Activated T-helper 9 cell treated with anti-CD3 and anti-CD28 coated beads, Interleukin-2, amount 50 U/mL, for 16 hours (primary cell): ENCODE measurements around the gene LRRC4C.
"Not testable (repeated sequence)": the region's sequence is repeated elsewhere in the genome, so short reads cannot be mapped to it uniquely, and the experiment has no call there.

Experiments used
- DNase-seq: peaks from one replicate; pipeline ENCODE4 v3.0.0-alpha.2; 2020; ENCODE audit warnings: low read depth

The LRRC4C gene

DNA sequence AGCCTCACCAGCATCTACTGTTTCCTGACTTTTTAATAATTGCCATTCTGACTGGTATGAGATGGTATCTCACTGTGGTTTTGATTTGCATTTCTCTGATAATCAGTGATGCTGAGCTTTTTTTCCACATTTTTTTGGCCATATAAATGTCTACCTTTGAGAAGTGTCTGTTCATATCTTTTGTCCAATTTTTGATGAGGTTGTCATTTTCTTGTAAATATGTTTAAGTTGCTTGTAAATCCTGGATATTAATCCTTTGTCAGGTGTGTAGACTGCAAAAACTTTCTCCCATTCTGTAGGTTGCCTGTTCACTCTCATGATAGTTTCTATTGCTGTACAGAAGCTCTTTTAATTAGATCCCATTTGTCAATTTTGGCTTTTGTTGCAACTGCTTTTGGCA lies 439.8 kb downstream of the LRRC4C start:
- not testable (repeated sequence) for DNase-seq

DNA sequence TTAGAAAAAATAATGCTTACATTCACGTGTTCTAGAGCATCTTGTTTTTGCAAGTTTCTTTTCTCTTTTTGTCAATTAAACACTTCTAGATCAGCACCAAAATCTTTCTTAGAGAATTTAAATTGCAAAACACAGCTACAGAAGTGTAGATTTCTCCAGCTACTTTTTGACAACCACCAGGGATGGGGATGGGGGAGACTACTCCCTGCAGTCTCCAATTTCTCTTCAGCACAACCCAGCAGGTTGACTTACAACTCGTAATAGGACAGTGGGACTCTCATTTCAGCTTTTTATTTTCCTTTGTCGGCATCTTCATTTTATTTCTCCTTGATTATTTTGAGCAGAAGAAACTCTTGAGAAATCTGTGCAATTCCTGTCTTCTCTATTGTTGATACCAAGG lies 441.2 kb downstream of the LRRC4C start:
- no peak for DNase-seq

DNA sequence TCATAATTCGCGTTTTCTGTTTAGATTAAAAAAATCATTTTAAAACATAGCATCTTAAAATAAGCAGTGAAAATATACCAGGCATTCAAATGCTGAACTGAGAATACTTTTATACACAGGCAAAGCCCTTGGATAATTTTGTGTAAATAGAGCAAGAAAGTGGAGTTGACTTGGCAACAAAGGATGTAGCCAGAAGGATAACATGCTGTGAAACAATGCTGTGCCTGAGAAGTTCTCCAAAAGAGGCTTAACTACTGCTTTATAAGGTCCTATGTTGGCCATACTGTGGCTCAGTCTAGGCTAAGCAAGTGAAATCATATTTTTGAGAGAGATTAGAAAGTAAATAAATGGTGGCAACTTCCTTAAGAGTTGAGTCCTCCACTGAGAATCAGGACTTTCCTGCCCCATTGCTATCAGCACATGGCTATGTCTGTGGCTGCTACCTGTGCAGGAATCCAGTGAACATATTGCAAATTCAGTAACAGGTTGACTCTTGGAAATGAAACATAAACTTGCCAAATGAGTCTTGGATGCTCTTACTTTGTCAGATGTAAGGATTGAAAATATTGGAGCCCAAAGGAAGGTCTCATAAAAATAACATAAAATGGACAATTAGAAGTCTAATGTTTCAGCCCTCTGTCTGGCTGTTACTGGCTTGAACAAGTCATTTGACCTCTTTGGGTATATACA lies 448.9 kb downstream of the LRRC4C start:
- DNase-seq: no peak

DNA sequence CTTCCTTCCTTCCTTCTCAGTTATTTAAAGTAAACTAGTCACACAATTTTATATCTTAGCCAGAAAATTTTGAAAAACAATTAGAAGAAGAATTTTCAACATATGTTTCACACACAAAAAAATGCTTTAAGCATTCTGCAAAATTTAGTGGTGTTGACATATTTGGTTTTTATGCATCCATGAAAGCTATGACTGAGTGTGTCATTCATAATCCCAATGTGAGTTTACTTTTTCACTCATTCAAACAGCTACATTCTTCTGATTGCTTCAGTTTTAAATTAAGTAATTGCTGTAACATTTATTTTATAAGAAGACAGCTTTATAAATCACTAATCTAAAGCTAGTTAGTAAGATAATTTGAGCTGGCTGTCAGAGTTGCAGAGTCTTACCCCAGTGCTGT lies 453.5 kb downstream of the LRRC4C start:
- no peak for DNase-seq

DNA sequence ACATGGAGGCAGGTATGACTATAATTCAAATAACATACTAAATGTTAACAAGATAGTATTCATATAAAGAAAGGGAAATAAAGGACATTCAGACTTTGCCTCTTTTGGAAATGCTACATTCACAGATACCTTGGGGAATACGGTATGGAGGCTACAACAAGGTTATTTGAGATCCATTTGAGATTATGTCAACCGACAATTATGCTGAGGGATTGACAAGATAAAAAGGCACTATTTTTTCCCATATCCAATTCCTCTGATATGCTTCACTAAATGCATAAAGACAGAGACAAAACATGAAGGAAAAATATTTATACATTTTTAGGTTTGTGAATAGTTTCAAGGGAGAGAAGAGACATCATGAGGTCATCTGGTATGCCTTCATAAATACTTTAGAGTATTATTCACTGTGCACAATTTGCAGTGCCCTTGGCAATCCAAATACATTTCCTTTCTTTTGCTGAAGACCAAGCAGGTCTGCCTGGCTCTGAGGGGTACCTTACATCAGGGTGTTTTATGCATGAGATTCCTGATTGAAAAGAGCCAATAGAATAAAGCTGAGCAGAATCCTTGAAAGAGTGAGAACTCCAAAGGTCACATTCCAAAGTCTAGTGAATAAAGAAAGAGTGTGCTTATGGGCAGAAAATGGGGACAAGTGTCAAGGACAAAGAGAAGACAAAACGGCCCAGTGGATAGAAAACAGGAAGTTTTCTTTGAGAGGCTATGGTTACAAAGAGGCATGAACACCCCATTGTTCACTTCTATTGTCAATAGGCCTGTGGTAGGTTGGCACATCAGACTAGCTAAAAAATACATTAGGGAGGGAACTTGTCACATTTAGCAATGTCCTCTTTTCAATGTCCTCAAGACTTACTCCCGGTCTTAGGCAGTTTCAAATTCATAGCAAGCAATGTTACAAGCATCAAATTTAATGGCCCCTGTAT lies 455.8 kb downstream of the LRRC4C start:
- no peak for DNase-seq

DNA sequence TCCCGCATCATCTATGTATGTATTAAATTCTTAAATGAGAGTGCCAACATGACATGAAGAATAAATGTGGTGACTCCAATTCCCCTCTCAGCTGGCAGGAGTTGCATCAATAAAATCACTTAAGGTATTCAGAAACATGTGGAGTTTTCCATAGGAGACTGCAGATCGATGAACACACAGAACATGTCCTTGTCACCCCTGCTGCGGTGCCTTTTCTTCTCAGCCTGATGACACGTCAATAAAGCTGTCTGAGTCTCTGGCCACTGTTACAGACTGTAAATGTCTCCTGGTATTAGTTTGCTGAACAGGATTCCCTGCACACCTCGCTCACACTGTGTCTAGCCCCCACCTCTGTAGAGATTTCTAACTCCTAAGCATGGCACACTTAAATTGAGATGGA lies 460.5 kb downstream of the LRRC4C start:
- DNase-seq: no peak

DNA sequence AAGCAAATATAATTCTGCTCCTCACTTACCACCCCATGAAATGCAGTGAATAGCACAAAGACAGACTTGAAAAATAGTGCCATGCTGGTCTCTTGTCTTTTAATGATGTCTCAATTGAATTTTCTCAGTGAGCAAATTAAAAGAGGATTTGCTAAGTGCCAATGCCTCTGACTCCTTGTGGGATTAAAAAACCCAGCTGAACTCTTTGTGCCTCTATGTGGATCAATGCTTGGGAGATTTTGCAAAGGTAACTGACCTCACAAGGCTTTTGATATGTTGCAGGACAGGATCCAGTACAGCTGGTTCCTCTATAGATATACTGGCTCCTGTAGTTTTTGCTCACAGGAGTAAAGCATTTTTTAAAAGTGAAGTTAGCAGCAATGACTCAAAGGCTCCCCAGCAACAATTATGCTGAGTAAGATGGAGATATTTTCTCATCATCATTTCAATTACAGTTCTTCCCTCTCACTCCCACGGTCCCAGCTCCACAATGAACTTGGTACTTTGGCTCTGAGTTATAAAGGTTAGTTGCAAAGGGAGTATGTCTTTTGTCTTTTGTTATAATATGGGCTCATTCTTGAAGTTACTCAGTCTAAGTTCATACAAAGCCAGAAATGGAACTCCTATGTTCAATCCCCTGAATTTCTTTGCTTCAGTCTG lies 471.5 kb downstream of the LRRC4C start:
- DNase-seq: no peak

DNA sequence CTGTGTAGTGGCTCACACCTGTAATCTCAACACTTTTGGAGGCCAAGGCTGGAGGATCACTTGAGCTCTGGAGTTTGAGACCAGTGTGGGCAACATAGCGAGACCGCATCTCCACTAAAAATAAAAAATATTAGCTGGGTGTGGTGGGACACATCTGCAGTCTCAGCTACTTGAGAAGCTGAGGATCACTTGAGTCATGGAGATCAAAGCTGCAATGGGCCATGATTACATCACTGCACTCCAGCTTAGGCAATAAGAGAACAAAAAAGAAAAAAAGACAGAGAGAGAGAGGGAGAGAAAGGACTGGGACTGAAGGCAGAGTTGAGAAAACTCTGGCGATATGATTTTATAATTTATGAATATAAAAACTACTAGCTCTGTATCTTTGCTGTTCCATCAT lies 473.1 kb downstream of the LRRC4C start:
- no peak for DNase-seq

DNA sequence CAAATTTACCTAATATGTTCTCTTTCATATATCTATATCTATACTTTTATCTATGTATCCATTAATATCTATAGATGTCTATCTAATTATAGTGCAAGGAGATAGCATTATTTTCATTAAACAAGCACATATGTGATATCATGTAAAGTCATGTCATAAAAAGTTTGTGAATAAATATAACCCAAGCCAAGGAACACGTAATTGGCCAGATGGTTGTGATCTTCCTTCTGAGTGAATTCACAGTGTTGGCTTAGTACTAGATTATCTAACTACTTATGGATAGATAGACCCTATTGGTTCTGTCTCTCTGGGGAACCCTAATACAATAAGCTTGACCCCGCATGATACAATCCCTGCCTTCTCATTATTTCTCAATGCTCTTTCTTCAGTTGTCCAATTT lies 484.4 kb downstream of the LRRC4C start:
- DNase-seq: no peak

DNA sequence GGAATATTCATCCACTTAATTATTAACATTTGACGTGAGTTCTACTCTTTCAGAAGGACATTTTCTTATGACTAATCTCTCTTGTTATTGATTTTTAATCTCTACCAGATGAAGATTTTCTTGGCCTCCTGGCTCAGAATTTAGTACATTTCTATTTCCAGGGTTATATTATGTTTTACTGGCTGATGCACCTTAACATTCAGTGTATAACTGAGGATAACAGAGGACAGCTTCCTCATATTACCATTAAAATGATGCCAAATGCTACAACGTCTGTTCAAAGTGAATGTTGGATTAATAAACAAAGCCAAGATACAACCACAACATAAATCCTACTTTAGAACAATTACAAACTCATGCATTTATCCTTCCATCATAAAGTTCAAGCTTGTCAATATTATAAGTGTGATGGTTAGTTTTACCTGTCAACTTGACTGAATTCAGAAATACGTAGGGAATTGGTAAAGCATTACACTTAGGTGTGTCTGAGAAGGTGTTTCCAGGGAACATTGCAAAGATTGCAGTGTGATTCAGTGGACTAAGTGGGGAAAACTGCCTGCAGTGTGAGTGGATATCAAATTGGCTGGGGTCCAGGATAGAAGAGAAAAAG lies 485.2 kb downstream of the LRRC4C start:
- no peak for DNase-seq

DNA sequence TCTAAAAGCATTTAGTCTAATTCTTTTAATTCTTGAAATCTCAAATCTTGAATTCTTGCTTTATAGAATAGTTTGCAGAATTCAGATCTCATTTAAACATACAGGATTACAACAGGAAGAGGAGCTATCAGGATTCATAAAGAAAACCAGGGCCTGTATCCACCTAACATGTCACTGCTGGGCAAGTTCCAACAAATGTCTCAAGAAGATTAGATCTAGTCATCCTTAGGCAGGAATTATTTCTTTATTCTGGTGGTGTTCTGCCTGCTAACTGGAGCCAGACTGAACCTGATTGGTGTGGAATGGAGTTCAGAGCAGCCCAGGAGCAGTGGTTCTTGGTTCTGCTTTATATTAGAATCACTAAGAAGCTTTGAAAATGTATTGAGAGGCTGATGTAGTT lies 500.7 kb downstream of the LRRC4C start:
- no peak for DNase-seq

DNA sequence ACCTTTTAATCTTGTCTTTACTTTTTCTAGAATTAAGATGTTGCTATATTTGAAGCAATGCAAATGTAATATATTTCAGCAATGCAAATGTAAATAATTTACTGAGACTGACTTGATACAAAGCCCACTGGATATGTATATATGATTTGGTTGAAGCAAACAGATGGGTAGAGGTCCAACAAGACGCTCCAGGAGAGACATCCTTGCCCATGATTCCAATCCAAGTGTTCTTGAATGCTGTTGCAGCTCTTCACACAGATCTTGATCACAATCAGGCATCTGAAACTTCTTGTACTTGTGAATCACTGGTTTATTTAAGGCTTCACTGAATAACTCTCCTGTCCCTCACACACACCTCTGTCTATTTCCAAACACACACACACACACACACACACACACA lies 507.0 kb downstream of the LRRC4C start:
- no peak for DNase-seq

DNA sequence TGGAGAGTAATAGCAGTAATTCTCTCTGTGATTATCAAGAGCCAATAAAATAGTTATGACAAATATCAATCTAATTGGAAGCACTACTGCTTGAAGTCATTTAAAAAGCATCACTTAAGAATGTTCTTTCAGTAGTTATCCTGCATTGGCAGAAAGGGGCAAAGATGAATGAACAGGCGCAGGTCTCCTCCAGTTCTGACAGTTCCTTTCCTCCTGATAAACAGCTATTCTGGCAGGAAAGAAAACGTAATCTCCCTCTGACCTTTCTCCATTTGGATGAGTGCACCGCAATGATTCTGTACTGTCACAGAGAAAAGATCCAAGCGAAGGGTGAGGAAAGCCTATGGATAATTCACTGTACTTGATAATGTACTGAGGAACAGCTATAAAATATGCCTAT lies 521.5 kb downstream of the LRRC4C start:
- DNase-seq: no peak

DNA sequence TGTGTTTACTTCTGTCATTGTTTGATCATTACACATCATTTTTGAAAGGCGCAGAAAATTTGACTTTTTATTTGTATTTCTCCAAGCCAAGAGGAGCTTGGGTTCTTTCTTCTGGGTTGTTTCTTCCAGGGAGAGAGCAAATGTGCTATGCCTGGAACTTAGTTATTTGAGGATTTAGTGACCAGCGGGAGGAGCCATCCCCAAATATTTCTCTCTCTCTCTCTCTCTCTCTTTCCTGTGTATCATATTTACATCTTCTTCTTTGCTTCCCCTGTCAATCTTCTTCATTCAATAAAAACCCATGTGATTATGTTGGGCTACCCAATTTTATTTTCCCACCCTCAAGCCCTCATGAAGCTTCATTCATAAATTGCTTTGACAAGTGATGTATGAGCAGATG lies 534.5 kb downstream of the LRRC4C start:
- DNase-seq: no peak

DNA sequence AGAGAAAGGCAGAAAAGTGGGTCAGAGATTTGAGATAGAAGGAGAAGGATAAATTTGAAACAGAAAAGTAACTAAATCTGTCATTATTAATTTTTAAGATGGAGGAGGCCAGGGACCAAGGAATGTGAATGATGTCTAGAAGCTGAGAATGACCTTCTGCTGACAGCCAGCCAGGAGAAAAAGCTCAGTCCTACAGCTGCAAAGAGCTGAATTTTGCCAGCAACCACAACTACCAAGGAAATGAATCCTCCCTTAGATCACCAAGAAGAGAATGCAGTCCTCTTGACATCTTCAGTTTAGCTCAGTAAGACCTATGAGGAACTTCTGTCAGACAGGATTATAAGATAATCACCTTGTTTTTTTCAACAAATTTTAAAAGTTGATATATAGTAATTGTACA lies 538.2 kb downstream of the LRRC4C start:
- DNase-seq: no peak

DNA sequence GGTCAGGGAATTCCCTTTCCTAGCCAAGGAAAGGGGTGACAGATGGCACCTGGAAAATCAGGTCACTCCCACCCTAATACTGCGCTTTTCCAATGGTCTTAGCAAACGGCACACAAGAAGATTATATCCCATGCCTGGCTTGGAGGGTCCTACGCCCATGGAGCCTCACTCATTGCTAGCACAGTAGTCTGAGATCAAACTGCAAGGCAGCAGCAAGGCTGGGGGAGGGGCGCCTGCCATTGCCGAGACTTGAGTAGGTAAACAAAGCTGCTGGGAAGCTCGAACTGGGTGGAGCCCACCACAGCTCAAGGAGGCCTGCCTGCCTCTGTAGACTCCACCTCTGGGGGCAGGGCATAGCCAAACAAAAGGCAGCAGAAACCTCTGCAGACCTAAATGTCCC lies 548.7 kb downstream of the LRRC4C start:
- DNase-seq: not testable (repeated sequence)

DNA sequence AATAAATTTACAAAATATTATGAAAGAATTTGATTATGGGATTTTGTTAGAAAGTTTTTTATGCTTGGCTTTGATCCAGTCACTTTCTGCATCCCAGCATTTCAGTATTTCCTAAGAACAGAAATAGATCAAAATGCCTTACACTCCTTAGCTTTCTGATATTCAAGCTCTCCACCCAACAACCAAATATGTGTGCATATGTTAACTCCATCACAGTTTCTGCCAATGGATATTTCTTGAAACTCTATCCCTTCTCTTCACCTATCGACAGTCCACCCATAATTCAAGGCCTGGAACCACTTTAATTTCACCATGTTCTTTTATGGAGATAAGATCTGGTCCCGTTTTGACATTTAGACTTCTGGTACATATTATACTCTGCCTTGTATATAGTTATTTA lies 565.0 kb downstream of the LRRC4C start:
- DNase-seq: no peak

DNA sequence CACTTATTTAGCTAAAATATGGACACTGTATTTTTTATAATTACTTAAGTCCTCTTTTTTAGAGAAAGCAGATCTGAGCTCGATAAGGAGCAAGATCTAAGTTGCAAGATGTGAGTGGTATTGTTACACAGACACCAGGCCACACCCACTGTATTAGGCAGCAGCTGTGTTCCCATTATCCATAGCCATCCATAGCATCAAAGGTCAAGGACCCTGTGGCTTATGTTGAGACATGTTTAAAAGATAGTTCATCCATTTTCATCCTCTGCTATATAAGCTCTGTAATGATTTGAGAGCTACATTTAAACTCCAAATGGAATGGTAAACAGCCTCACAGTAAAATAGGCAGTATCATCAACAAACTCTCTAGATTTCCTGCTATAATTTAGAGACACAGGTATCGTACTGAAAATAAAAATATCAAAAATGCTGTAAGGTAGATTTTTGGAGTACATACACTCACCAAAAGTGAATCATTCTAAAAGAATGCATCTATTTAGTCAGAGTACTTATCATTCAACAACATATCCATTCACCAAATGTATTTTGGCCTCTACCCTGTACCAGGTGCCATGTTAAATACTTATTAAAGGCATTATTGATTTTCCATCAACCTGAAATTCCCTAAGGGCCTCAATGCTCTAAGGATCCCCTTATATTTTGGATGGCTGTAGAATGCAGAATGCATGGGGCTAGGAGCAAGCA lies 574.0 kb downstream of the LRRC4C start:
- DNase-seq: no peak

DNA sequence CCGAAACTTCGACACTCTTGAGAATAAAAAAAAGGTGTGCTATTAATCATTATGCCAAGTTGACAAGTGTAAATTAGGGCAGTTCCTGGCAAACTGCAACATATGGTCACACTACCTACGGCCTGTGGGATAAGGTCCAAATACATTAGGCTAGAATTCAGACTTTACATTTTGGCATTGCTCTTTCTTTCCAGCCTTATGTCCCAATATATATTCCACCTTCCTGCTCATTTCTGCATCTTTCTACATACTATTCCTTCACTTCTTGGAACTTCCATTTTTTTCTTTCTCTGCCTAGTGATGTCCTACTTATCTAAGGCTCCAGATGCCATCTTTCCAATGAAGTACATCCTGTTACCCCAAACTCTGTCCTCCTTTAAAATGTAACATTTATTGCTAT lies 577.2 kb downstream of the LRRC4C start:
- DNase-seq: no peak

DNA sequence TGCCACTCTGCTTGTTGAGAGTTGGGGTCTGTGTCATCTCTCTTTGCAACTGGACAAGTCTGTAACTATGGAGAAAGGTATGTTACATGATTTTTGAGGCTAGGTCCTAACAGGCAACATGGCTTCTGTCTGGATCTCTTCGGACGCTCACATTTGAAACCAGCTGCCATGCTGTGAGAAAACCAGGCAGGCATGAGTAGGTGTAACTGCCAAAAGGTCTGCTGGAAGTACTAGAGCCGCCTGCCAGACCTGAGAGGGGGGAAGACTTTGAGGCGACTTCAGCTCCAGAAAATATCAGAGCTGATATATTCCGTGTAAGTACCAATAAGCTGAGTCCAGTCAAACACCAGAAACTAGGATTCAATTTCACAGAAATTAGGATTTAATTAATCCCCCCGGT lies 579.5 kb downstream of the LRRC4C start:
- no peak for DNase-seq

DNA sequence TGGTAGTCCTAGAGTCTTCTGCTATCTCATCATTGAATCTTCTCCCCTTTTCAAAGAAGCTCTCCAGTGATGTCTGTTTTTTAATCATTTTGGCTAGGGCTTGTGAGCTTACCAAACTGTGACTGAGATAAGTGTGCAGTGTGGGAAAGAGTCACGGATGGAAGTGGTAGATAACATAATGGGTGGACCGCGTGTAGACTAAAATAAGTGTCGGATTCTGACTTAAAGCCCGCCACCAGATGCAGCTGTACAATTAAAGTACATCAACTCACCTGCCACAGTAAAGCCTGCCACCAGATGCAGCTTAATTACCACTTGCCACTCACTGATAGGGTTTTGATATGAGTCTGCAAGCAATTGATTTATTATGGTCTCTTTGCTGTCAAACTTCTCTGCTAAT lies 581.5 kb downstream of the LRRC4C start:
- no peak for DNase-seq

DNA sequence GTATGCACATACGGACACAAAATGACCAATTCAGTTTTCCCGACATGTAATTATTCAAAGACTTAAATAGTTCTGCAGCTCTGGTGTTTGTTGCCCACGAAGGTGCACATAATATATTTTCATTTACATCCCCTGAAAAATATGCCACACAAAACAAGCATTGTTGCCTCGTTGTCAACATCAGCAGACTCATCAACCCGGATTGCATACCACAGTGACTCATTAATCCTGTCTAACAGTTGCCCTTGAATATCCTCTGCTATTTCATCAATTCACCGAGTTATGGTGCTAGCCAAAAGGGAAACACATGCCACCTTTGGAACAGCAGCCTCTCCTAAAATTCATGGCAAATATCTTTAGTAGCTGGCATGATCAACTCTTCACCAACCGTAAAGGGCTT lies 582.2 kb downstream of the LRRC4C start:
- no peak for DNase-seq
